ENCODE measurements around the gene RCBTB2.

The RCBTB2 gene

DNA sequence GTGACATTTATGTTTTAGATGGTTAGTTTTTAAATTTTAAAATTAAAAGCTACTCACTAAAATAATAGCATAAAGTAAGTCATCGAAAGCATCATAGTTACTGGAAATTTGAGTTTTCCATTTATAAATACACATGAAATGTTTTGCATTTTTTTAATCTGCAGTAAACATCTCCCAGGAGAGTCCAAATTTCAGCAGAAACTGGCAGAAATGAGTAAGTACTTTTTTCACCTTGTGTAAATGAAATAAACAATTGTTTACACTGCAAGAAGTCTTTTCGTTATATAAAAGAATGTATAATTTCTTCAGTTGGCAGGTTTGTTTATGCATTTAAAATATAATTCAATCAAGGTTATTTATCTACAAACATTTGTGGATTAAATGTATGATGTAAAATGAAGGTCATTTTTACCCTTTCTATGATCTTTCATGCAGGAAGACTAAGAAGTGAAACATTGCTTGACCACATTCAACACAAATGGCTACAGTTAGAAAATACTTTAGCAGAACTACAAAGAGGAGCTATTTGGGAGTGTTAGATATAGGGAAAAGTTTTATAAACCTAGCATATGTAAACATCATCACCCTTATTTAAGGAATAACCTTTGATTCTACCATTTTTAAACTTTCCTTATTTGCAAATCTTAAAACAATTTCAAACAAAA lies 55.6 kb downstream of the RCBTB2 start:
- peaks cover 82% of the 10 kb centered on the region for H3K36me3 ChIP-seq (ENCODE audit: control insufficient read depth, low read length)
- no peaks in the 10 kb centered on the region for H3K9me3 ChIP-seq (ENCODE audit: control insufficient read depth, insufficient read depth, low read length)
- no peaks in the 10 kb centered on the region for H3K27me3 ChIP-seq (ENCODE audit: control insufficient read depth, low read length)
- no peak overlapping the region for H3K4me3 ChIP-seq (ENCODE audit: low read length)
- TF ChIP-seq EZH2phosphoT487 (IDR thresholded peaks at IDR 0.05; ENCODE audit: borderline replicate concordance, low read length) (no peak), CTCF (IDR thresholded peaks at IDR 0.05; ENCODE audit: low read depth, low read length, poor library complexity, severe bottlenecking) (no peak)
- no peak overlapping the region for H3K4me2 ChIP-seq (ENCODE audit: low read length)
- H3K79me2 ChIP-seq (ENCODE audit: control insufficient read depth, low read length), result no peaks in the 10 kb centered on the region
- no peaks in the 10 kb centered on the region for H3K9me2 ChIP-seq (replicated peaks; ENCODE audit: control insufficient read depth, low read length)
- peaks cover 23% of the 10 kb centered on the region for H3K4me1 ChIP-seq (ENCODE audit: control insufficient read depth, low read length)
- H3K27ac ChIP-seq (ENCODE audit: low read depth, low read length), result no peak overlapping the region
- H4K20me1 ChIP-seq (ENCODE audit: control insufficient read depth, insufficient read depth, low read depth, low read length), result no peaks in the 10 kb centered on the region
- no peaks in the 10 kb centered on the region; the same call in 1 of the 2 replicates for H3F3A ChIP-seq (ENCODE audit: control insufficient read depth, insufficient read depth)

DNA sequence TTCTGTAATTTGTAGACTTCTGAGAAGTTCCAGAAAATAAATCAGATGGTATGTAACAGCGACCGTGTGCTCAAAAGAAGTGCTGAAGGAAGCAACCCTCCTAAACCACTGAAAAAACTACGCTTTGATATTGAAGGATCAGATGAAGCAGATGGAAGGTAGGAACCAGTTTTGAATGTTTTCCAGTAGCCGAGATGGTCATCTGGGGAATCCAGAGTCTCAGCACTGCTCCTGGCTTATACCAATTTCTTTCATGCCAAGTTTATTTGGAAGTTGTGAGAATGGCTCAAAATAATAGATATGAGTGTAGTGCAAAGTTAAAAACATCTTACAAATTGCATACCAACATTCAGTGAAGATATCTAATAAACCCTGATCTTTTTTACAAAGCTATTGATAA lies 56.2 kb downstream of the RCBTB2 start:
- no peaks in the 10 kb centered on the region for H4K20me1 ChIP-seq (ENCODE audit: control insufficient read depth, insufficient read depth, low read depth, low read length)
- TF ChIP-seq EZH2phosphoT487 (IDR thresholded peaks at IDR 0.05; ENCODE audit: borderline replicate concordance, low read length), result no peak
- TF ChIP-seq CTCF (IDR thresholded peaks at IDR 0.05; ENCODE audit: low read depth, low read length, poor library complexity, severe bottlenecking), result no peak
- H3K27me3 ChIP-seq (ENCODE audit: control insufficient read depth, low read length), result no peaks in the 10 kb centered on the region
- H3K79me2 ChIP-seq (ENCODE audit: control insufficient read depth, low read length), result no peaks in the 10 kb centered on the region
- H3K36me3 ChIP-seq (ENCODE audit: control insufficient read depth, low read length), result peaks cover 86% of the 10 kb centered on the region
- no peaks in the 10 kb centered on the region for H3K9me2 ChIP-seq (replicated peaks; ENCODE audit: control insufficient read depth, low read length)
- no peak overlapping the region for H3K27ac ChIP-seq (ENCODE audit: low read depth, low read length)
- H3K9me3 ChIP-seq (ENCODE audit: control insufficient read depth, insufficient read depth, low read length), result no peaks in the 10 kb centered on the region
- no peaks in the 10 kb centered on the region; the same call in 1 of the 2 replicates for H3F3A ChIP-seq (ENCODE audit: control insufficient read depth, insufficient read depth)
- H3K4me3 ChIP-seq (ENCODE audit: low read length), result no peak overlapping the region
- peaks cover 23% of the 10 kb centered on the region for H3K4me1 ChIP-seq (ENCODE audit: control insufficient read depth, low read length)
- no peak overlapping the region for H3K4me2 ChIP-seq (ENCODE audit: low read length)

DNA sequence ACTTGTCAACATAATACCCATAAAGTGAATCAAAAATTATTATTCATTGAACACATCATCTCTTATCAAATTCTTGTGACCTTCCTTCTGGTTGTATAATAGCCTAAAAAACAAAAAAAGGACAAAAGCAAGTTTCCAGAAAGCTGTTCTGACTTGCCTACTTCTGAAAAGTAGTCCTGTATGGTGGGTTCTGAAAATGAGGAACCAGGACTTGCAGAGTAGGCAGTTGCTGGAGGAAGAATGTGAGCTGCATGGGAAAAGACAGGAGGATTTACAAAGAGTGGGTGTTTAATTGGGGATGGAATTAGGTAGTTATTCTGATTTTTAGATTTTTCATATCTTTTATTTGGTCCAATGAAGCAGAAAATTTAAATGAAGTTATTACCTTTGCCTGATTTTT lies 56.7 kb downstream of the RCBTB2 start:
- peaks cover 23% of the 10 kb centered on the region for H3K4me1 ChIP-seq (ENCODE audit: control insufficient read depth, low read length)
- no peaks in the 10 kb centered on the region for H3K79me2 ChIP-seq (ENCODE audit: control insufficient read depth, low read length)
- no peaks in the 10 kb centered on the region for H3K9me2 ChIP-seq (replicated peaks; ENCODE audit: control insufficient read depth, low read length)
- TF ChIP-seq CTCF (IDR thresholded peaks at IDR 0.05; ENCODE audit: low read depth, low read length, poor library complexity, severe bottlenecking) (no peak), EZH2phosphoT487 (IDR thresholded peaks at IDR 0.05; ENCODE audit: borderline replicate concordance, low read length) (no peak)
- no peaks in the 10 kb centered on the region for H3K27me3 ChIP-seq (ENCODE audit: control insufficient read depth, low read length)
- H3K4me3 ChIP-seq (ENCODE audit: low read length), result no peak overlapping the region
- no peaks in the 10 kb centered on the region for H4K20me1 ChIP-seq (ENCODE audit: control insufficient read depth, insufficient read depth, low read depth, low read length)
- H3K27ac ChIP-seq (ENCODE audit: low read depth, low read length), result no peak overlapping the region
- H3K36me3 ChIP-seq (ENCODE audit: control insufficient read depth, low read length), result peaks cover 83% of the 10 kb centered on the region
- H3K4me2 ChIP-seq (ENCODE audit: low read length), result no peak overlapping the region
- no peaks in the 10 kb centered on the region for H3K9me3 ChIP-seq (ENCODE audit: control insufficient read depth, insufficient read depth, low read length)
- no peaks in the 10 kb centered on the region; the same call in 1 of the 2 replicates for H3F3A ChIP-seq (ENCODE audit: control insufficient read depth, insufficient read depth)

Data from DOHH2 (cell line).